Mesenteric fat pad (tissue), 1 donor: ENCODE measurements around the gene C1QL3. TPM values are rescaled to one million over a fixed set of nuclear protein-coding genes. Genes with fewer than 3 reads are reported as not detected.

Experiments
- DNase-seq: peaks from one replicate; pipeline ENCODE4 v3.0.0-alpha.2; 2020; ENCODE audit warnings: low spot score
- long read RNA-seq: library from polyadenylated mRNA; unstranded; transcript quantifications from one replicate; pipeline ENCODE4 v2.0.0, GENCODE V29; 2020
- total RNA-seq: library from RNA; stranded (reverse); fragmentation: NEBNext Ultra II Directional; extraction: Animal tissue kit (Norgen Biotek cat#: 25700); gene quantifications from one replicate; pipeline ENCODE4 v1.2.1, GENCODE V29; 2021
- donor health status: DM: yes; HTN: yes; CAD: no.

Gene C1QL3
- not detected for total RNA-seq
- long read RNA-seq, partial matches to known transcripts = 0 of 1 reads
- long read RNA-seq, other reads (novel, unspliced or antisense) = 1 of 1 reads

DNA sequence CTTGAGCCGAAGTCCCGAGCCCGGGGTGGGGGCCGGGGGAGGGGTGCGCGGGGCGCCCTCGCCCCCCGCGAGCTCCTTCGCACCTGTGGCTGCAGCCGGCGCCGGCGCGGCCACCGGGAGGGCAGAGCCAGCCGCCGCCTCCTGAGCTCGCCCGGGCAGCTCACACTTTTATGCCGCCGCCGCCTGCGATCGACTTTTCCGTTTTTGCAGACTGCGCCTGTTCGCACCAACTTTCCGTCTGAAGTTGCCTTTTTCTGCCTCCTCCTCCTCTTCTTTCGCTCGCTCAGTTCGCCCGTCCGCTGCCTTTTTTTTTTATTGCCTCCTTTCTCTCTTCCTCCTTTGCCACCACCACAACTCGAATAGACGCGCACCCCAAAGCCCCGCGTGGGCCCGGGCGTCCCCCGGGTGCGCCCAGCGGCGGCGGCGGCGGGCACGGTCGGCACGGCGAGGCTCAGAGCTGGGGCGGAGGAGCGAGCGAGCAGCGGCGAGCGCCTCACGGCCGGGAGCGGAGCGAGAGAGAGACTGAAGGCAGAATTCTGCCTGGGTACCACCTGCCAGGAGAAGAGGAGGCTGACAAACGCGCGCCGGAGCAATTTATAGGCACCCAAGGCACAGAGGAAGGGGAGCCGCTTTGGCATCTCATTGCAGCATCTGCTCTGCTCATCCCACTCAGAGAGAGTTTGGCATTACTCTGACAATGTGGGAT lies at the start of gene C1QL3:
Gene C1QL3, minus strand, starts transcription at position 569 of the 706 bp plus-strand sequence. CDS start 814 bp downstream, outside the sequence.
- DNase-seq = no peak

DNA sequence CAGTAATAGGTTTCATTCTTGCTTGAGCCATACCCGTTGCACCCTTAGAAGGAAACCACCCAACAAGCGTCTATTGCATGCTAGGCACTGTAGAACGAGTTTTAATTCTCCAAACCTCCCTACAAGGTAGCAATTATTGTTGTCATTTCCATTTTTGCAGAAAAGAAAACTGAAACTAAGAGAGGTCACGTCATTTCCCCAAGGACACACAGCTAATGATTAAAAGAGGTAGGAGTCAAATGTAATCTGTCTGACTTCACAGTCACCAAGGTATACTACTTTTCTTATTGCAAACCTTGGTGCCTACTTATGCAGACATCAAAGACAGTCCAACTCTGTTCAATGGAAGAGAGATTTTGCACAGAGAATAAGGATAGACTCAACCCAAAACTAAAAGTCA lies 49.1 kb upstream of the C1QL3 start:
- no peak for DNase-seq

DNA sequence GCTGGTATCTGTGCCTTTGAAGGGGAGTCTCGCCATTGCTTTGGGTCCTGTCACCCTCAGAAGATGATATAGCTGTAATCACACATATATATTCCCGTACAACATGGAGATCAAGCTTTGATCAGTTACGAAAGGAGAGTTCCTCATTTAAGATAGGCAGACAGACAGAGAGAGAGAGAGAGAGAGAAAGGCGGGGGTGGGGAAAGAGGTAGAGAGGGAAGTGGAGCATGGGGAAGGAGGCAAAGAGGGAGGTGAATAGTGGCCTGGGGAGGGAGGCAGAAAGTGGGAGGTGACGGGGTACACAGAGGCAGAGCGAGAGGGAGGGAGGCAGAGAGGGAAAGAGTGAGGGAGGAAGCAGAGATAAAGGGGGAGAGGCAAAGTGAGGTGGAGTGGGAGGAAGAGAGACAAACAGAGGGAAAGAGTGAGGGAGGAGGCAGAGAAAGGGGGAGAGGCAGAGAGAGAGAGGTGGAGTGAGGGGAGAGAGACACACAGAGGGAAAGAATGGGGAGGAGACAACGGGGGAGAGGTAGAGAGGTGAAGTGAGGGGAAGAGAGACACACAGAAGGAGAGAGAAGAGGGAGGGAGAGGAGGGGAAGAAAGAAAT lies 44.6 kb upstream of the C1QL3 start:
- no peak for DNase-seq

DNA sequence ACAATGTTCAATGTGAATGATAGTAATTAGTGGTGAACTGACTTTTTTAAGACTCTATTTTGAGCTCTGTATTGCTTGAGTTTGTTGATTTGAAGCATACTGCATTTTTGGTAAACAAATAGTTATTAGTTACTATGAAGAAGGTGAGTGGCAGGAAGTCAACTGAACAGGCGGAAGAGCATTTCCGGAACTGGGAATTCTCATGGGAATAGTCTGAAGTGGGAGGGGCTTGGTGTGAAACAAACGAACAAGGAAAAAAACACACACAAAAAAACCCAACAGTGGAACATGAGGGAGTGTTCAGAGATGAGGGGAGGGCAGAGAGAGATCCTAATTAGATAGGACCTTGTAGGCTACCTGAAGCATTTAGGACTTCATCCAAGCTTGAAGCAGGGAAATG lies 43.9 kb upstream of the C1QL3 start:
- no peak for DNase-seq

DNA sequence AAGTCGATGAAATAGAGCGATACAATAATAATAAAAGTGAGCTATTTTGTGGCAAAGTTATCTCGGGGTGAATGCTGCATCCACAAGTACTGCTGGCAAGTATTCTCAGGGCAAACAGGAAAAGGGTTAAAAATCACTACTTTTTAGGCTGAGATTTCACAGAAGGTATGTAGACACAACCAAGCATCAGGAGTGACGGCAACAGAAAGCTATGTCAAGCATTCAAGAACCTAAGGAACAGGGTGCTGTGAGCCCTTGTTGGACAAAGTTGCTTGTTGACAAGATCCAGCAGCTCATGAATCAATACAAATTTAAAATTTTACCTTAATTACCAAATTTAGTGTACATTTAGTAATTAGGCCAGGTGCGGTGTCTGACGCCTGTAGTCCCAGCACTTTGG lies 41.2 kb upstream of the C1QL3 start:
- DNase-seq = no peak

DNA sequence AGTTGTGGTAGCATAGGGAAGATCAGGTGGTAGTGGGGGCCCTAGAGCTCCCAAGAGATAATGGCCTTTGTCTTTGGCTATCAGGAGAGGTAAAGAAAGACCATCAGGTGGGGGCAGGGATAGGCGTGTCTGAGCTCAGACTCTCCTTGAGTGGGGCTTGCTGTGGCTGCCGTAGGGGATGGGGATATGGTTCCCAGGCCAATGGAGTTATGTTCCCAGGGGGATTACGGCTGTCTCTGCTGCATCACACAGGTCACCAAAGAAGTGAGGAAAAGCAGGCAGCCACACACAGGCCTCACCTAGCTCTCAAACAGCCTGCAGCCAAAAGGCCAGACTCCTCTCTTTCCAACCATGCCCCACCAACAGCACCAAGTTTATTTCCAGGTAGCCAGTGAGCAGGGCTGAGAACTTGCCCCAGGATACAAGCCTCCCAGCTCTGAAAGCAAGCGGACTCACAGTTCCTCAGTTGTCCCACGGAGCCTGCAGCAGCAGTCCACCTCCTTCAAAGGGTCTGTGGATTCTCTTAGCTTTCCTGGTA lies 37.6 kb upstream of the C1QL3 start:
- no peak for DNase-seq

DNA sequence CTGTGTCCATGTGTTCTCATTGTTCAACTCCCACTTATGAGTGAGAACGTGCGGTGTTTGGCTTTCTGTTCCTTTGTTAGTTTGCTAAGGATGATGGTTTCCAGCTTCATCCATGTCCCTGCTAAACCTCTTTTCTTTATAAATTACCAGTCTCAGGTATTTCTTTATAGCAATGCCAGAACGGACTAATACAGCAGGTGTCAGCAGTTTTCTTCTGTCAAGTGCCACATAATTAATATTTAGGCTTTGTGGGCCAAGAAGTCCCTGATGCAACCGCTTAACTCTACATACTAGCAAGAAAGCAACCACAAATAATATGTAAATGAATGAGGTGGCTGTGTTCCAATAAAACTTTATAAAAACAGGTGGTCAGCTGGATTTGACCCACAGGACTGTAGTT lies 26.3 kb upstream of the C1QL3 start:
- DNase-seq = no peak

DNA sequence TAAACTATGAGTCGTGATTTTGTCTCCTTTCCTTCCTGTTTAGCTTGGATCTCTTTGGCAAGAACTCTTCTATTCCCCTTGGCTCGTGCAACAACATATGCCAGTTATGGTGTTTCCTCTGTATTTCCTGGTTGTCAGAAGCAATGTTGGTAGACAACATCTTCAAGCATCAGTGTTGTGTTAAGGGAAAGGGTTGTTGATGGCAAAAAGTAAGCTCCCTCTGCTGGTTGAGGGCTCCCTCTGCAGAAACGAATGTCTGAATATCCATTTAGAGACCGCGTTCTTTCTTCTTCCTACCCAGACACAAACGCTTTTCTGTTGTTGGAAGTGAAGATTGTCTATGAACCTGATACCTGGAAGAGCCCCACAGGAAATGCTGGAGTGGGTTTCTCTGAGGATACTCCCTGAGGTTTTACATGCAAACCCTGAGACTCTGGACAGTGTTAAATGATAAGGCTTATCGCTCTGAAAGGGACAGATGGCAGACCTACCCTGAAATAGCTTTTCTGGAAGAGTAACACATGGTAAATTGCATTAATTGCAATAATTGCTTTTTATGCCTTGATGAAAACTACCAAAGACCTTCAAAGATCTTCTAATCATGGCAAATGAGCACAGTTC lies 23.5 kb upstream of the C1QL3 start:
- DNase-seq = no peak

DNA sequence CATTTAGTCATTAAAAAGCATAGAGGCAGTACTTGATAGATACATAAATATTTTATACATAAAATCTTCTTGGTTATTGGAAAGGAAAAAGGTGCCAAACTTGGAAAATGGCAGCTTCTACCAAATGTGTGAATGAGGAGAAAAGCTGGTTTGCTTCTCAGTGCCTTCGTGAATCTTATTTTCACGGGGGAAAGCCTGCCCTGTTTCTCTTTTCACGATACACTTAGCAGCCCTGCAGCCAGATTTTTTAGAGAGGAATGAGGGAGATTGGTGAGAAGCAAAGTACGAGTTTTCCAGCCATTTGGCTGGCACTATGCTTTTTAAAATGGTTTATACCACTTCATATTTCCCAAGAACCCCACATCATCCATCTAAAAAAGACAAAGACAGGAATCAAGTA lies 22.9 kb upstream of the C1QL3 start:
- no peak for DNase-seq

DNA sequence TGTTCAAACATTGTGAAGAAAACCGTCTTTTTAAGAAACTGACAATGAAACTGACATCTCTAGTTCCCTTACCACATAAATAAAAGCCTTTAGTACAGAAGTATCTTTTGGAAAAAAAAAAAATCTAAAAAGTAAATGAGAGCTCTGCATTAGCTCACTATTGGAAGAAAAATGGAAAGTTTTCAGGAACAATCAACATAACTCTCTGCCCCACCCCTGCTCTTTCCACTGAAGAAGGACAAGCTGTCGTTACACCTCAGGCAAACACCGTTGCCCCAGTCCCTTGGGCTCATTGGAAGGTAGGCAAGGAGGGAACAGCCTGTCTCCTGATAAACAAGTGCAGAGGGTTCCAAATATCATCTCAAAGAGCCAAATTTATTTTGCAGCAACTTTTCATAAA lies 22.4 kb upstream of the C1QL3 start:
- no peak for DNase-seq

DNA sequence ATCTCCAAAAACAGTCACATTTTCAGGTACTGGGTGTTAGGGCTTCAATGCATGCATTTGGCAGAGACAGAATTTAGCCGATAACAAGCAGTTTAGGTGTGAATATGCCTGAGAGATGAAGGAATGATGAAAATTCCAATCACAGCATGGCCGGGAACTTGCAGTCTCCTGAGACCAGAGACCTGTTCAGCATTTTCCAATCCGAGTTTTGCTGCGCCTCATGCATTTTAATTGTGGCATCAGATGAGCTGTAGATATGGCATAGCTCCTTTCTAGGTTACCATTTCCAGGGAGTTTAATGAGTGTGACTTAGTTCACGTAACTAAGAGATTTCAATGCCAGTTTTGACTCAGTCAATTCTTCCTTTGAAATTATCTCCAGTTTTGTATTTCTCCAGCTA lies 14.5 kb upstream of the C1QL3 start:
- DNase-seq = no peak

DNA sequence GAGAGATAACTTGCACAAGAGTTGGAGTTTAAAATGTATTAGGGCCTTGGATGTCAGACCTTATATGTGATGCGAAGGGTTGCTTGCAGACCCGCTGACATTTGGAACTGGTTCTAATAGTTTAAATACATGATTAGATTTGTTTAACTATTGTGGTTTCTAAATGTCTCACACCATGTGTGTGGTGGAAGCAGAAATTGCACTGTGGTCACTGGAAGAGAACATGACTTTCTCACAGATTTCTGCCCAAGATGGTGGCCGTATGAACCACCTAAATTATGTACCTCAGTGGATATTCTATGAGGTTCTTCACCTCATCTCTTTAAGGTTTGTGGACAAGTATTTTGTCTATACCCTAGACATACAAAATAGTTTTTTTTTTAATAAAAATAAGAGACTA lies 8.2 kb upstream of the C1QL3 start:
- DNase-seq = no peak

DNA sequence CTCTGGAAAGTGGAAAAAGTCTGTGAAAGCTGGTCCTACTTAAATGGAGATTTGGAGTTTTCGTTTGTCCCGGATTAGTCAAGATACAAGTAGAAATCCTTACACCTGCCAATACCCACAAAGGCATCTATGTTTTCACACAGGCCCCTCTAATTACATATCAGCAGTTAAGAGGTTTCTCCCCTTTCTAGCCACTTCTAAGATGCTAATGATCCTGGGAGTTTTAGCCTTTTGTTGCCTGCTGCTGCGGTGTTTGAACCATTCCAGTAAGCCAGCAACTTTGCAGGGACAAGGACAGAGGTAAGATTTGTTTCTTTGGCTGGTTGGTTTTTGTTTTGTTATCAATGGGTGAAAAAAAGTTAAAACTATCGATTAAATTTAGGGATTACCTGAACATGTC lies 5.8 kb upstream of the C1QL3 start:
- DNase-seq = no peak

DNA sequence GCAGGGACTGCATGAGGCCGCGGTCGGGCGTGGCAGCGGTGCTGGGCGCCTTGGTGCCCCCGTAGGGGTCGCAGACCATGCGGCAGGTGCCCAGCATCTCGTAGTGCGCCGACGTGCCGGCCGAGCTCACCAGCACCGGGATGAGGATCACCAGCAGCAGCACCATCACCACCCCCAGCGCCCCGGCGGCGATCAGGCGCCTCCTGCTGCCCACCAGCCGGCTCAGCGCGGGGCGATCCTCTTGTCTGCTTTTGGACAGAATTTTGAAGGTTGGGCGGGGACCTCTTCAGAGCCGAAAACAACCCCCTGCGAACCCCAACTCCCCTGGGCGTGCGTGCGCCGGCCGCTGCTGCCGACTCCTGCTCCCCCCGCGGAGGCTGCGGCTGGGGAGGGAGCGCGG lies 779 bp downstream of the C1QL3 start:
- no peak for DNase-seq

DNA sequence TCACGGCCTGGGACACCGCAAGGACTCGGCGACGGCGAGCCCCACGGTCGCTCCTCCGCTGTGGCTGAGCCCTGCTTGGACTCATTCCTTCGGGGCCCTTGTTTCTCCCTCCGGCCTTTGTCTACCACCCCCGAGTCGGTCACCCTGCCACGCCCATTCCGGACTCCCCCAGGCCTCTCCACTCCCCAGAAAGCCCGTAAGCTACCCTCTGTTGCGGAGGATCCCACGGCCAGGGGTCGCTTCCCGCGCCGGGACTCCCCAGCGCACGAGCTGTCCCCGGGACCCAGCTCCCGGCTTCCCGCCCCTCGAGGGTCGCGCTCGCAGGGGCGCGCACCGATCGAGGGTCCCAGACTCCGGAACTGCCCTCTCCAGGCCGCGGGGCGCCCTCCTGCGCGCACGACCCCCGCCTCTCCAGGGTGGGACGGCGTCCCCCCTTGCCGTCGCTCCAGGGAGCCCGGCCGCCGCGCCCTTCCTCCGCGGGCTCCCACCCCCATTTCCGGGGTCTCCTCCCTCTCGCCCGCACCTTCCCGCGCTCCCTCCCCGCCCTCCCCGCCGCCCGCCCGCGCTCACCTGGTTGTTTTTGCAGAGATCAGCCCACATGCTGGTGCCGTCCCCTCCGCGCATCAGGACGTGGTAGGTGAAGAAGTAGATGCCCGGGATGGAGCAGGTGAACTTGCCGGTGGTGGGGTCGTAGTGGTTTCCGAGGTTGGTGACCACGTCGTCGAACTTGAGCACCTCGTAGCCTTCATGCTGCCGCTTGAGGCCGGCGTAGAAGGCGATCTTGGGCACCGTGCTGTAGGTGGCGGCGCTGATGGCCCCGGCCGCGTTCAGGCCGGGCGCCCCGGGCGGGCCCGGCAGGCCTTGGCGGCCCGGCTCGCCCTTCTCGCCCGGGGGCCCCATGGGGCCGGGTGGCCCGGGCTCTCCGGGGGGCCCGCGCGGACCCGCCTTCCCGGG lies 1.5 kb downstream of the C1QL3 start:
- DNase-seq = no peak

DNA sequence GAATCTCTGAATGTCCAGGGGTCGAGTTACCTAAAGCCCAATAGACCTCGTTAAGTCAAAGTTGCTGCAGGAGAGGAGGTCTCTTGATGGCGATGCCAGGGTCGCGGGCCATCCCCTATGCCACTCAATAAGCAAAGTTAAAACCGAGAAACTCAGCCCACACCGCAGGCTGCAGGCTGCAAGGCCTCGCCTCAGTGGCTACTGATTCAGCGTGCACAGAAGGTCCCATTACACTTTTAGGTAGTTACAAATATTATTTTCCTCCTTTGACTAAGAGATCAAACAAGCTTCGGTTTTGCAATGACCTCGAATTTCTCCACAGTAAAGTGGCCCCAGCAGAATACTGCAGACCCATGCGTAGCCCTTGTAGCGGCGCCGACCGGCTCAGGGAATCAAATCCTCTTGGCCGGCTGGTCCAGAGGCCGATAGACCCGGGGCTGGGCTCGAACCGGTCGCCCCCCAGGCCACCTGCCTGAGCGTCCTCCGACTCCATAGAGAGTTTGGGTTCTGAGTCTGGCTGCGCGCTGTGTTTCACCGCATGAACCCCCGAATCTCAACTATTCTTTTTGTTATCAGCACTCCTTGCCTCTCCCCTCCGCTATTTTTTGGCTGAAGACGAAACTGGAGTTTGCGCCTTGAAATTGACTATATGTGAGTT lies 2.3 kb downstream of the C1QL3 start:
- DNase-seq = no peak

DNA sequence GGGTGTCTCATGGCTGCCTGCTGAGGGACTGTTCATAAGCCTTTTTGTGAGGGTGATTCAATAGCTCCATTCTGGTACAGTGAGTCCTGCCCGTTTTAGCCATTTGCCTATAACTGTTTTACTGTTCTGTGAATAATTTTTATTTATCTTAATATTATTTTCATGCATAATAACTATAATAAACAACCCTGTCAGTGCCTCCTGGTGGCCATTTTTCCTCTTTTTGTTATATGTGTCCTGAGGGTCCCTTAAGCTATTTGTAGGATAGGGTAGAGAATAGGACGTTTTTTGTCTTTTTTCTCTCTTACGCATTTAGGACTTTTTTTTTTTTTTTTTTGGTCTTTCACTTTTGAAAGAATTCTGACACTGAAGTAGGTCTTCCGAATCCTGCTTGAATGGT lies 2.9 kb downstream of the C1QL3 start:
- DNase-seq = no peak

DNA sequence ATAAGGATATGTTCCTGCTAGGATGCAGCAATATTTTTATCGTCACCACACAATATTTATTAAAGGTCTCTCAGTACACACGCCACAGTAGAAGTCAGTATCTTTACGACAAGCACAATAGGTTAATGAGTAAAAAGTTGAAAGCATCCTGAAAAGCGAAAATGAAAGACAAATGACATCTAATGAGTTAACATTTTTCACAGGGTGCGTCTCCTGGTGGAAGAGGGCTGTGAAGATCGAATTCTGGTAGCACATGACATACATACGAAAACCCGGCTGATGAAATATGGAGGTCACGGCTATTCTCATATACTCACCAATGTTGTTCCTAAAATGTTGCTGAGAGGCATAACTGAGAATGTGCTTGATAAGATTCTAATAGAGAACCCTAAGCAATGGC lies 10.8 kb downstream of the C1QL3 start:
- DNase-seq = no peak

DNA sequence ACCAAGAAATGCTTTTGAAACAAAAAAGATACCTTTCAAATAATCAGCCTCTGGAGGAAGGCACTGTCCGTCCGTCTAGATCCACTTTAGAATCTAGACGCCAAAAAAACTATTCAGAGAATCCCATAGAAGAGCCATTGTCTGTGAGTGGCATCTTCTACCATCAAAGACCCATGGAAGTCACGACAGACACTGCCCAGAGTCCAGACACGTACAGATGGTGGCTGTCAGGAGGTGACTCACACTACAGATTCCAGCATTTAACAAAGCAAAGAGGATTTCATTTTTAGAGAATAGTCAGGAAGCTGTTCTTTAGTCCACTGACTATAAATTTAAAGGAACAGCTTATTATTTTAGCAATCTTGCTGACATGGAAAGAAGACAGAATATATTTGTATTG lies 11.7 kb downstream of the C1QL3 start:
- DNase-seq = no peak

DNA sequence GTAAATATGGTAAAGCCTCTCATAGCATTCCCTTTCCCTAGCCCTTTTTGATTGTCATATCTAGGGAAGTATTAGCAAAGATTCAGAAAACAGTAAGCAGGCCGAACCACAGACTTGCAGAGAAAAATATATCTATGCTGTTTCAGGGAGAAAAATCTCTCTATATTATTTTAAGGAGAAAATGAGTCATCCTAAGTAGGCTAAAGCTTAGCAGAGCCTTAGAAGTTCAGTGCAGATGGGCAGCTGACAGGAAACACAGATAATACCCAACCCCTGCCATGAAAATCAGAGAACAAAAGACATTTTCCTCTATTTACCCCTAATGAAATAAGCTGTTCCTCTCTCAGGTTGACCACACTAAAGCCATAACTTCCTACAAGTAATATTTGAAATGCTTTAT lies 16.5 kb downstream of the C1QL3 start:
- no peak for DNase-seq

DNA sequence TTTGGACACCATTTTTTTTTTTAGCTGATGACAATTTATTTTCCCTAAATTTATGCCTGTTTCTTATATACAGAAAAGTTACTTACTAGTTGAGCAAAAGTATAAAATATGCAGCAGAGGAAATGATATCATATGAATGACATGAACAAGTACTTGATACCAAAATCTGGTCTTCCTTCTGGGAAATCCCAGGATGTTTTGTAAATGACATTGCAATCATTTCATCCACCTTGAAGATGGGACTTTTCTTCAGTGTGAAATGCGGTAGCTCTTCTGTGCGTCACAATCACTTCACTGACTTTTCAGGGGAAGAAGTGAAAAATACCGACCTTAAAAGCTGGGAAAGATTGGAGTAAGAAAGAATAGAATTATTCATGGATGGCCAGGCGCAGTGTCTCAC lies 23.8 kb downstream of the C1QL3 start:
- DNase-seq = no peak
